K562 (cell line): Measurements from ENCODE around the gene BSX.

ENCODE experiments used
- EWSR1 ChIP-seq: fragments of 450-650 bp; IDR thresholded peaks from 2 replicates; pipeline ENCODE4 v1.6.1; 2018; ENCODE audit warnings: borderline replicate concordance, mild to moderate bottlenecking, low read depth, moderate library complexity; ENCODE audit not compliant: partially characterized antibody
- SMC3 ChIP-seq: conservative IDR thresholded peaks from 2 replicates; pipeline ENCODE4 v1.6.1; 2011; ENCODE audit warnings: low read depth, low read length, improper control_type of control experiment; ENCODE audit not compliant: insufficient read depth
- TF ChIP-seq, protein P1 (sequence below), 3 experiments: IDR thresholded peaks in 2 of 3; conservative IDR thresholded peaks in 1 of 3; 2 replicates each; pipeline ENCODE4 v1.5.1; 2011 to 2012; ENCODE audit warnings: low read length in 3 of 3, mild to moderate bottlenecking in 3 of 3, control low read depth in 2 of 3, improper control_type of control experiment in 1 of 3, inconsistent platforms in 1 of 3, low read depth in 1 of 3, mixed read lengths in 1 of 3, moderate library complexity in 1 of 3; ENCODE audit not compliant: insufficient read depth in 2 of 3

GRCh38 chr11:123006860-123007542 lies 25.4 kb upstream of the BSX start:
- TF ChIP-seq SMC3 = no peak
- TF ChIP-seq, protein P1, sequence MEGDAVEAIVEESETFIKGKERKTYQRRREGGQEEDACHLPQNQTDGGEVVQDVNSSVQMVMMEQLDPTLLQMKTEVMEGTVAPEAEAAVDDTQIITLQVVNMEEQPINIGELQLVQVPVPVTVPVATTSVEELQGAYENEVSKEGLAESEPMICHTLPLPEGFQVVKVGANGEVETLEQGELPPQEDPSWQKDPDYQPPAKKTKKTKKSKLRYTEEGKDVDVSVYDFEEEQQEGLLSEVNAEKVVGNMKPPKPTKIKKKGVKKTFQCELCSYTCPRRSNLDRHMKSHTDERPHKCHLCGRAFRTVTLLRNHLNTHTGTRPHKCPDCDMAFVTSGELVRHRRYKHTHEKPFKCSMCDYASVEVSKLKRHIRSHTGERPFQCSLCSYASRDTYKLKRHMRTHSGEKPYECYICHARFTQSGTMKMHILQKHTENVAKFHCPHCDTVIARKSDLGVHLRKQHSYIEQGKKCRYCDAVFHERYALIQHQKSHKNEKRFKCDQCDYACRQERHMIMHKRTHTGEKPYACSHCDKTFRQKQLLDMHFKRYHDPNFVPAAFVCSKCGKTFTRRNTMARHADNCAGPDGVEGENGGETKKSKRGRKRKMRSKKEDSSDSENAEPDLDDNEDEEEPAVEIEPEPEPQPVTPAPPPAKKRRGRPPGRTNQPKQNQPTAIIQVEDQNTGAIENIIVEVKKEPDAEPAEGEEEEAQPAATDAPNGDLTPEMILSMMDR (IDR thresholded peaks at IDR 0.05 in 2 of 3, conservative IDR thresholded peaks at IDR 0.05 in 1 of 3; ENCODE audit: insufficient read depth in 2 of 3, low read depth in 1 of 3, low read length in 3 of 3) = no peak
- TF ChIP-seq EWSR1 = no peak
